ENCODE data around the gene NGF.
"Not testable (repeated sequence)": the region's sequence is repeated elsewhere in the genome, so short reads cannot be mapped to it uniquely, and the experiment has no call there.

Gene NGF

DNA sequence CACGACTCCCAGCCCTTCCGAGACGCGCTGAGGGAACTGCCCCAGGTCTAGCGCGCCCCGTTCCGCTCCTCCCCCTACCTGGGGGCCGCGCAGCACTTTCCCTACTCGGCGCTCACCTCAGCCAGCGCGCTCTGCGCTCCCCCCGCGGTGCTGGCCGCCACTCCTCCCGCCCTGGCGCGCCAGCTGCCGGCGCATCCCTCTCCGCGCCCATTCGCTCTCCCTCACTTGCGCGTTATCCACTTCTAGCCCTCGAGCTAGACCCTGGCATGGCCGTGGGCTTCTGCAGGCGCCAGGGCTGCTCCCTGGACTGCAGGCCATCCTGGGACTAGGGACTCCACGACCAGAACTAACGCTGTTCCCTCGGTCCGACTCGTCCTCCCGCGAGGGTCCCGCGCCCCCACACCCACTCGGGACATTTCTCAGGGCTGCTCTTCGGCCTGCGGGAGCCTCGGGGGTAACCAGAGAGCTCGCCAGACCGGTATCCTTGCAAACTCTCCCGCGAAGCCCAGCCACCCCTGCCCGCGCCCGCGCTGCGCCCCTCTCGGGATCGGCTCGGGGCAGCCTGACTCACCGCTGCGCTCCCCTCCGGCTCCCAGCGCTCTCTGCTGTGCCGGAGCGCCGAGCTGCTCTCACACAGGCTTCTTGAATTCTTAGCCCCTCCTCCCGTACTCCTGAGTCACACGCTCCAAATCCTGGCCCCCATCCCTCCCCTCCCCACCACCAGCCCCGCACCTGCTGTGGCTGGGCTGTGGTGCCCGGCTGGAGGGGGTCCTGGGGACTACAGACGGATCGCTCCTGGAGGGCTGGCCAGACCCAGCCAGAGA lies at the start of gene NGF:
TSS of gene NGF (minus strand) at position 617 of the 824 bp plus-strand sequence. CDS start 51,454 bp downstream, outside the sequence.
- DNase-seq (ENCODE audit: low read depth) = no peak

- DNase-seq (ENCODE audit: low read depth) = not testable (repeated sequence)
Measured at GRCh38 chr1:115383455-115383854, 45.4 kb upstream of the NGF start.

DNA sequence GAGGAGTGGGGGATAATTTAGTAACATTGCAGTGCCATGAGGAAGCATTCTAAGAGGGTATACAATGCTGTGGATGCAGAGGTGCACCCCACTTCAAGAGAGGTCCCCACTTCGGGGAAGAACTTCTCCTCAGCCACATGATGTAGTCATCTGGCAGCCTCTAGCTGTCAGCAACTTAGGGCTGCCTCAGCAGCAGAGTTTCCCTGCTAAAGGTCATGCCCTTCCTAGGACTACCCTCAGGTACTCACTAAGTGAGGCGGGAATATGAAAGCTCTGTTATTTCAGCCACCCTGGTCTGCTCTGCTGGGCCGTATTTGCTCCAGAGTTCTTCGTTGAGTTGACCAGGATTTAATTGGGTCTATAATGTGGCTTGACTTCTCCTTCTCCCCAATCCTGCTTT lies 41.9 kb upstream of the NGF start:
- no peak for DNase-seq (ENCODE audit: low read depth)

GRCh38 chr1:115377411-115377810 lies 39.4 kb upstream of the NGF start:
- DNase-seq (ENCODE audit: low read depth) = no peak

DNA sequence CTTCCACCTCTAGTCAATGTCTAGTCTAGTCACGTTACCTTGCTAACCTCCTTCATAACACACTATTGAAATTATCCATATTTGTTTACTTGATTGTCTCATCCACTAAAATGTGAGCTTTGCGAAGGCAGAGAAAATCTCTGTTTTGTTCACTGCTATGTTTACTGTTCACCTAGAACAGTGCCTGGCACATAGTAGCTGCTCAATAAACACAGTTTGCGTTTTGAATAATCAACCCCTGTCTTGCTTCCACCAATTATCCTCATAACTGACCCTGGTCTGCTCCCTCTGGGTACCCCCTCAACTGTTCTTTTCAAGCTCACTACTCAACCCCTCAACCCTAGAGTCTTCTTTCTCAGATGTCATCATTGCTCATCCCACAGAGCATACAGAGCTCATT lies 36.5 kb upstream of the NGF start:
- DNase-seq (ENCODE audit: low read depth) = no peak

- no peak for DNase-seq (ENCODE audit: low read depth)
Measured at GRCh38 chr1:115373305-115373704, 35.3 kb upstream of the NGF start.

- no peak for DNase-seq (ENCODE audit: low read depth)
Measured at GRCh38 chr1:115365738-115366137, 27.7 kb upstream of the NGF start.

DNA sequence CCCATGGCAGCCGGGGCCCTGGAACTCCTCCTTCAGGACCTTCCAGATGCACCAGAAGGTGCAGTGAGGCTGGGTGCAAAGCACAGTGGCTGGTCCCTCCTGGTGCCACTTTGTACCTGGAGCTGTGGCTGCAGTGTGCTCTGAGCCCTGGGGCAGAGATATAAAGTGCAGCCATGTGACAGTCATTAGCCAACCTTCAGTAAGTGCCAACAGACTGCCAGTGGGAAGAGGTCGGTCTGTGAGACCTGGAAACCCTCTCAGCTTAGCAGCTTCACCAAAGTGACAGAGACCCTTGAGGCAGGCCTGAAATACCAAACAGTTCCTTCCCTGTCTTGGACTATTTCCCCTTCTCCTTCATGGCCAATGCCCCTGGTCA lies 26.7 kb upstream of the NGF start:
- no peak for DNase-seq (ENCODE audit: low read depth)

GRCh38 chr1:115364046-115364779 lies 26.2 kb upstream of the NGF start:
- no peak for DNase-seq (ENCODE audit: low read depth)

GRCh38 chr1:115363171-115363570 lies 25.1 kb upstream of the NGF start:
- no peak for DNase-seq (ENCODE audit: low read depth)

DNA sequence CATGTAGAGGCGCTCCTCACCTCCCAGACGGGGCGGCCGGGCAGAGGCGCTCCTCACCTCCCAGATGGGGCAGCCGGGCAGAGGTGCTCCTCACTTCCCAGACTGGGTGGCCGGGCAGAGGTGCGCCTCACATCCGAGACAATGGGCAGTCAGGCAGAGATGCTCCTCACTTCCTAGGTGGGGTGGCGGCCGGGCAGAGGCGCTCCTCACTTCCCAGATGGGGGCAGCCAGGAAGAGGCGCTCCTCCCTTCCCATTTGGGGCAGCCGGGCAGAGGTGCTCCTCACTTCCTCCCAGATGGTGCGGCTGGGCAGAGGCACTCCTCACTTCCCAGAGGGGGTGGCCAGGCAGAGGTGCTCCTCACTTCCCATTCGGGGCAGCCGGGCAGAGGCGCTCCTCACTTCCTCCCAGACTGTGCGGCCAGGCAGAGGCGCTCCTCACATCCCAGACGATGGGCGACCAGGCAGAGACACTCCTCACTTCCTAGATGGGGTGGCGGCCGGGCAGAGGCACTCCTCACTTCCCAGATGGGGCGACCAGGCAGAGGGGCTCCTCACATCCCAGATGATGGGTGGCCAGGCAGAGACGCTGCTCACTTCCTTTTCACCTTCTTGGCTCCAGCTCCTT lies 22.6 kb upstream of the NGF start:
- not testable (repeated sequence) for DNase-seq (ENCODE audit: low read depth)

GRCh38 chr1:115359787-115360452 lies 21.9 kb upstream of the NGF start:
- not testable (repeated sequence) for DNase-seq (ENCODE audit: low read depth)

DNA sequence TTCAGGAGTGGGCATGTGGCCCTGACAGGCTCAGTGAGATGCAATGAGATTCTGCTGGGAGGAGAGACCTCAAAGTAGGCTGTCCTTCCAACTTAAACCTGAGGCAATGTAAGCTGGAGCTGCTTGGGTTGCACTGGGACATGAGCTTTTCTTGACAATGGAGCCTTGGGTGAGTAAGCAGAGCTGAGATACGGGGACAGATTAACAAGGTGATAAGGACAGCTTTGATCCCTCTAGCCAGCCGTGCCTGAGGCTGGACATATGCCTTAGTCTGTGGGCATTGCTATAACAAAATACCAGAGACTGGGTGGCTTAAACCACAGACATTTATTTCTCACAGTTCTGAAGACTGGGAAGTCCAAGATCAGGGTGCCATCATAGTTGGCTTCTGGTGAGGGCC lies 18.3 kb upstream of the NGF start:
- DNase-seq (ENCODE audit: low read depth) = no peak

DNA sequence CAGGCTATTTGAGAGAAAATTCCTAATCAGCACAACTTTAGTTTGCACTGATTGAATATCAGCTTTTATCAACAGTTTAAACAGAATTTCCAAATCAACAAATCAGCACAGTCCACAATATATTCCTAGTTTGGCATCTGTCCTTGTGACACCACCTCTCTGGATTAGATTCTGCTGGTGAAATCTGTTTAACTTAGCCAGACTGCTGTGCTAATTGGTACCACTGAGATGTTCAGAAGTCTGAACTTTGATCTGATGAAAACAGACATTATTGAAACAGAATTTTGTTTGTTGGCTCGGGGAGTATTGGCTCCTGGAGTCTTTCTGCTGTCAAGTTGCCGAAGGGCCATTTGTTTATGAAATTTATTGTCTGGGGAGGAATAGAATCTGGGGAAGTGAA lies 17.0 kb upstream of the NGF start:
- no peak for DNase-seq (ENCODE audit: low read depth)

DNA sequence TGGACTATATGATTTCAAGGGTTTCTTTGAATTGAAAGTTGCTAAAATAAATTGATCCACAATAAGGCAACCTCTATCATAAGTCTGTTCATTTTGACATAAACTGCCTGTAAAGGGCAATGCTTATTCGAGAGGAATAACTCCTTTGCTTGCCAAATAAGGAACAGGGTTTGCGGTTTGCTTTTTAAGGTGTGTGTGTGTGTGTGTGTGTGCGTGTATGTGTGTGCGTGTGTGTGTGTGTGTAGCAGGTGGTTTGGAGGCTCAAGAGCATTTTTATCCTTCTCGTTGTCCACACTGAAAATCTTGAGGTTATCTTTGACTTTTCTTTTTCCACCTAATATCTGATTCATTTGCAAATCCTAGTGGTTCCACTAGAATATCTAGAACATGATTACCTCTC lies 13.1 kb upstream of the NGF start:
- DNase-seq (ENCODE audit: low read depth) = no peak

DNA sequence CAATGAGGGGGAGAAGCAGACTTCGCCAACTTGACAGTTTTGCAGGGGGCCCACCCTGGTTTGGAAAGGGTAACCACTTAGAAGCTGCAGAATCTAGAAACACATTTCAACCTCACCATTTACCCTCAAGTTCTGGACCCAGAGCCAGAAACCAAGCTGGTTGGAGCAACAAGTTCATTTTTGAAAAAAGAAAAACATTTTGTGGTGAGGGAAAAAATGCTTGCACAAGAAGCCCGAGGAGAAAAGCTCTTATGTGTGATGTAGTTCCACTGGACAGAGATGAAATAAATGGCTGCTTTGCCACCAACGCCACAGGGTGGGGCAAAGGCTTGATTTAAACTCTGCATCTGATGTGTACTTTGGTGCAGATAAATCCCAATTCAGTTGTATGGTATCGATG lies 10.6 kb upstream of the NGF start:
- DNase-seq (ENCODE audit: low read depth) = no peak

DNA sequence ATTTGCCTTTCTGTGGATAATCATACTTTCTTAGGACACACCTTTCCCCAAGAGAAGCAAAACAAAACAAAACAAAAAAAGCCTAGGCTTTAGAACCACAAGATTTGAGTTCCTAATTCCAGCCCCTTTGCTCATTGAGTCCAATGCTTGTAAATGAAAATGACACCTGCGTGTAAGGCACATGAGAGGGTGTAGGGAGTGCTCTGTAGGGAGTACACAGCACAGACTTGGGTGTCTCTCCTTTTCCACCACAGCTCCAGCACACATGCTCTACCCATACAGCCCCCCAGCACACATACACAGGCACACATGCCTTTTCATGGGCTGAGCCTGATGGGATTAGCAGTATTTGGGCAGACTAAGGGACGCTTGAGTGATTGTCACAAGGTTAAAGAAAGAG lies 9.2 kb upstream of the NGF start:
- no peak for DNase-seq (ENCODE audit: low read depth)

GRCh38 chr1:115343200-115343737 lies 5.2 kb upstream of the NGF start:
- DNase-seq (ENCODE audit: low read depth) = no peak

GRCh38 chr1:115341948-115342347 lies 3.9 kb upstream of the NGF start:
- DNase-seq (ENCODE audit: low read depth) = no peak

DNA sequence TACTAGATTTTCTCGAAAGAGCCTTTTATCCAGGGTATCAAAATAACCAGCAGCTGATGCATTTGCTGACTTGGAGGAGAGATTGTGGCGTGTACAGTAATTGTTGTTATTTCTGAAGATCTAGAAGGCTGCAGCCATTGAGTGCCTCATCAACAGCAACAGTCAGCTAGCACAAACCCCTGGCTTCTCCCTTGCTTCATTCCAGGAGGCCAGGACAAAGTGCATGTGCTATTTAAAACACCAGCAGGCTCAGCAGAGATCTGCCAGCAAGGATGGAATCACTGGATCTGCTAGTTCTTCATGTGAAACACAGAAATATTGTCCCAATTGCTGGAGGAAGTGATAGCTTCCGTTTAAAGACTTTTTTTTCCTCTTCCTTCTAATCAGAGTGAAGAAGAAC lies 2.8 kb upstream of the NGF start:
- no peak for DNase-seq (ENCODE audit: low read depth)

GRCh38 chr1:115338457-115338820 lies 390 bp upstream of the NGF start:
- no peak for DNase-seq (ENCODE audit: low read depth)

DNA sequence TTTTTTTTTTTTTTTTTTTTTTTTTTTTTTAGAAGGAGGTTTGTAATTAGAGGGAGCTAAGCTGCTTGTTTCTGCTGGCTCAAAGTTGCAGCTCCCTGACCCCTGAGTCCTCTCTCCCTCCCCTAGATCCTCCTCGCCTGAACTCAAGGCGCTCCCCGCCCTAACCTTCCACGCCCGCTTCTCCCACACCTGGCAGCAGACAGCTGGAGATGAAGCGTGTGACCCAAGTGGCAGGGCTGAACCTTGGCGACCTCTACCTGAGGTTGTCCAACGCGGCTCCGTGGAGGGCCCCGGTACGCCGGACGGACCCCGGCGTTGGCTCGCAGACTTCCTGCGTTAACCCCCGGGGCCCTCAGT lies 795 bp downstream of the NGF start:
- no peak for DNase-seq (ENCODE audit: low read depth)
